HepG2 (cell line): ENCODE results near the gene PSMC4. TPM values are rescaled to one million over a fixed set of nuclear protein-coding genes. Genes with fewer than 3 reads are reported as not detected.

Experiments used
- ATAC-seq: fragments of 200-7000 bp; cut with Tn5 transposase; 3 replicates; pipeline ENCODE4 v1.9.1; 2020; ENCODE audit warnings: mild to moderate bottlenecking, moderate library complexity
- BruUV-seq: library from RNA; stranded (reverse); fragments of 400-500 nt; replicated peaks from 2 replicates; lab custom pipeline; 2021; lab: Mats Ljungman, UMichigan
- CTCF ChIA-PET: fragments of 300-600 bp; formaldehyde crosslinking; extraction: SDS; loops from one replicate; lab custom pipeline; 2021; ENCODE audit warnings: low total read pairs, inconsistent platforms, low intra/inter-chr PET ratio; lab: Yijun Ruan, JAX
- POLR2A ChIA-PET: fragments of 350-600 bp; sonication (Branson Sonifier 250); formaldehyde crosslinking; loops from one replicate; lab custom pipeline; 2020; ENCODE audit warnings: antibody characterized with exemption, inconsistent platforms; lab: Yijun Ruan, JAX
- DNase-seq: peaks from one replicate; pipeline ENCODE4 v3.0.0-alpha.2; 2015; ENCODE audit warnings: low spot score
- FAIRE-seq: peaks from 3 replicates; lab custom pipeline; 2011; peaks lifted over from hg19 to GRCh38; lab: Jason Lieb, UNC
- H2AFZ ChIP-seq: one replicate; pipeline ENCODE4 v1.6.1; 2011; ENCODE audit warnings: low read length, inconsistent platforms
- H3K27ac ChIP-seq: fragments of 300-600 bp; 3 replicates; pipeline ENCODE4 v1.8.0; 2011; ENCODE audit warnings: mixed run types, mild to moderate bottlenecking, mixed read lengths, low read length, inconsistent platforms; ENCODE audit not compliant: insufficient read depth; ENCODE audit errors: extremely low read length
- H3K27me3 ChIP-seq, 2 experiments: fragments of 200-600 bp in 1 of 2; 2 replicates in 1 of 2; 3 replicates in 1 of 2; pipeline versions ENCODE4 v1.6.0 to v1.8.0; 2011; ENCODE audit warnings: low read length in 2 of 2, mild to moderate bottlenecking in 2 of 2, moderate library complexity in 2 of 2, inconsistent platforms in 1 of 2; ENCODE audit not compliant: insufficient read depth in 2 of 2, control insufficient read depth in 1 of 2
- H3K36me3 ChIP-seq, 2 experiments: fragments of 200-600 bp in 1 of 2; replicated peaks in 1 of 2; 2 replicates in 1 of 2; 3 replicates in 1 of 2; pipeline versions ENCODE4 v1.5.1 to v1.8.0; 2011; ENCODE audit warnings: low read length in 2 of 2, inconsistent platforms in 1 of 2; ENCODE audit not compliant: insufficient read depth in 2 of 2, control insufficient read depth in 1 of 2
- H3K4me1 ChIP-seq: 2 replicates; pipeline ENCODE4 v1.5.1; 2012; ENCODE audit warnings: low read length, inconsistent platforms; ENCODE audit not compliant: insufficient read depth
- H3K4me2 ChIP-seq: 2 replicates; pipeline ENCODE4 v1.6.0; 2011; ENCODE audit warnings: low read depth, low read length, inconsistent platforms
- H3K4me3 ChIP-seq, 3 experiments: fragments of 200-600 bp in 1 of 3; sonication (generic), shearing (Covaris generic) in 1 of 3; replicated peaks in 1 of 3; 2 replicates each; pipeline ENCODE4 v1.5.1; 2011 to 2016; ENCODE audit warnings: low read length in 3 of 3, inconsistent platforms in 2 of 3, low read depth in 2 of 3, mild to moderate bottlenecking in 2 of 3, control low read depth in 1 of 3, mixed read lengths in 1 of 3; ENCODE audit not compliant: insufficient read depth in 1 of 3
- H3K79me2 ChIP-seq: one replicate; pipeline ENCODE4 v1.6.1; 2011; ENCODE audit warnings: low read length, inconsistent platforms; ENCODE audit not compliant: insufficient read depth
- H3K9ac ChIP-seq: 2 replicates; pipeline ENCODE4 v1.6.0; 2011; ENCODE audit warnings: mild to moderate bottlenecking, low read depth, low read length, inconsistent platforms; ENCODE audit not compliant: insufficient read depth
- H3K9me3 ChIP-seq: 2 replicates; pipeline ENCODE4 v1.5.1; 2012; ENCODE audit warnings: mild to moderate bottlenecking, low read length
- H4K20me1 ChIP-seq: 2 replicates; pipeline ENCODE4 v1.6.0; 2011; ENCODE audit warnings: inconsistent platforms, mild to moderate bottlenecking, low read length, moderate library complexity; ENCODE audit not compliant: insufficient read depth
- BCL6 ChIP-seq: IDR thresholded peaks from 2 replicates; pipeline ENCODE4 v1.6.1; 2016; ENCODE audit warnings: missing genetic modification reagents, missing compliant biosample characterization
- GATA4 ChIP-seq: sonication (generic); IDR thresholded peaks from 2 replicates; pipeline ENCODE4 v1.6.1; 2016; ENCODE audit warnings: antibody characterized with exemption, low read depth, borderline replicate concordance
- HNF4A ChIP-seq: sonication (generic); formaldehyde crosslinking; IDR thresholded peaks from 2 replicates; pipeline ENCODE4 v1.4.0; 2020; ENCODE audit warnings: missing genetic modification reagents
- TRIM22 ChIP-seq: fragments of 450-650 bp; IDR thresholded peaks from 2 replicates; pipeline ENCODE4 v1.6.1; 2017
- ZBTB38 ChIP-seq: sonication (generic); formaldehyde crosslinking; IDR thresholded peaks from 2 replicates; pipeline ENCODE4 v1.5.1; 2020; ENCODE audit warnings: mild to moderate bottlenecking, missing genetic modification reagents
- ZBTB39 ChIP-seq: sonication (generic); formaldehyde crosslinking; IDR thresholded peaks from 2 replicates; pipeline ENCODE4 v1.5.0; 2020; ENCODE audit warnings: missing genetic modification reagents
- ZNF10 ChIP-seq: sonication (generic); formaldehyde crosslinking; IDR thresholded peaks from 2 replicates; pipeline ENCODE4 v1.4.0; 2020; ENCODE audit warnings: mild to moderate bottlenecking, low read depth, missing genetic modification reagents, borderline replicate concordance
- ZNF121 ChIP-seq: sonication (generic); formaldehyde crosslinking; IDR thresholded peaks from 2 replicates; pipeline ENCODE4 v1.5.0; 2020; ENCODE audit warnings: mild to moderate bottlenecking, missing genetic modification reagents
- ZNF496 ChIP-seq: sonication (generic); formaldehyde crosslinking; IDR thresholded peaks from 2 replicates; pipeline ENCODE4 v1.8.1; 2023; ENCODE audit warnings: mild to moderate bottlenecking, moderate library complexity, missing genetic modification reagents; ENCODE audit not compliant: insufficient replicate concordance
- WGBS: methylation state at CpG from one replicate; pipeline ENCODE4 v1.1.6; 2017; ENCODE audit warnings: low lambda C conversion rate; 5-methylcytosine and 5-hydroxymethylcytosine counted together
- in situ Hi-C: cut with HindIII; loops from 2 replicates; pipeline ENCODE4 v1.10.0; 2017; ENCODE audit warnings: low pct_unique_long_range_greater_than_20kb; ENCODE audit not compliant: extremely low pct_ligation_motif_present
- intact Hi-C: fragments of 100-400 bp; cut with micrococcal nuclease; formaldehyde crosslinking; loops from one replicate; pipeline ENCODE4 v1.10.0; 2022; ENCODE audit not compliant: unreplicated experiment
- polyA plus RNA-seq, 8 experiments: library from polyadenylated mRNA; depleted of rRNA in 3 of 8; stranded (reverse) in 7 of 8; unstranded in 1 of 8; fragments of >200 nt; fragmentation: Illumina TruSeq in 4 of 8; extraction: Trizol in 4 of 8; gene quantifications; 2 replicates each; pipeline versions ENCODE4 v1.2.1 to v1.2.3, GENCODE V29; 2011 to 2016; ENCODE audit warnings: low read depth in 4 of 8, missing spikeins in 1 of 8, mixed read lengths in 1 of 8; ENCODE audit not compliant: insufficient read depth in 1 of 8
- total RNA-seq, 5 experiments: library from RNA; depleted of rRNA; stranded (reverse); fragments of >200 nt; fragmentation: Illumina TruSeq; extraction: Trizol; gene quantifications; 2 replicates each; pipeline ENCODE4 v1.2.3, GENCODE V29; 2016; ENCODE audit warnings: low read depth in 1 of 5
- TF ChIP-seq, protein P1 (sequence below): sonication (generic); formaldehyde crosslinking; conservative IDR thresholded peaks from 2 replicates; pipeline ENCODE4 v1.4.0; 2020; ENCODE audit warnings: mild to moderate bottlenecking, missing genetic modification reagents, moderate library complexity

The PSMC4 gene
- total and polyA plus RNA-seq, 2 of the 13 experiments (the other 11 are each of a cell fraction or from before 2014, with no cell fraction given) = 49.9 to 160 TPM

GRCh38 chr19:39968789-39969188, 2.2 kb upstream of the PSMC4 start:
- WGBS = 97% methylated on average over 15 of the region's 15 CpGs
- Histone ChIP-seq H3K79me2 (peaks cover 21% of the 10 kb centered on the region), H2AFZ (no peak overlapping the region), H3K4me3 (no peak overlapping the region), H3K9ac (no peak overlapping the region), H4K20me1 (no peaks in the 10 kb centered on the region), H3K9me3 (no peaks in the 10 kb centered on the region), H3K4me1 (peaks cover 34% of the 10 kb centered on the region), H3K4me2 (no peak overlapping the region), H3K27me3 (no peaks in the 10 kb centered on the region; a peak in 1 of 5 replicates), H3K27ac (no peak overlapping the region), H3K36me3 (peaks cover 3 to 12% of the 10 kb centered on the region in 2 experiments; a peak in 4 of 5 replicates)
- no peak for DNase-seq
- no peak for FAIRE-seq
- intact Hi-C loops (no loop called here), in situ Hi-C loops (no loop called here)
- CTCF ChIA-PET = no interaction called here
- BruUV-seq = no TSS peak
- no peak for ATAC-seq
- TF ChIP-seq ZBTB39 (CRISPR knock-in tag) (no peak), ZBTB38 (CRISPR knock-in tag) (peak; percentile 91; the same call in 1 of the 2 replicates)
- POLR2A ChIA-PET = interaction anchor here (2.8 kb wide), 1 partner anchor 28 kb away, joined by 24 read pairs; the partner anchor contains the start of gene ZNF546

GRCh38 chr19:39969266-39969665, 1.7 kb upstream of the PSMC4 start:
- POLR2A ChIA-PET = interaction anchor here (1.8 to 2.8 kb wide), 3 partner anchors 10 to 123 kb away, joined by 10 to 24 read pairs (median 16); partner anchors contain the start of genes FBL and ZNF546
- intact Hi-C loops = no loop called here
- TF ChIP-seq BCL6 (CRISPR knock-in tag) (no peak), ZNF10 (CRISPR knock-in tag) (no peak), ZNF496 (CRISPR knock-in tag) (no peak), TRIM22 (no peak), GATA4 (no peak), ZNF121 (CRISPR knock-in tag) (peak; percentile 22; the same call in 1 of the 2 replicates), HNF4A (CRISPR knock-in tag) (peak; percentile 26; the same call in 1 of the 2 replicates)
- TF ChIP-seq, protein P1, sequence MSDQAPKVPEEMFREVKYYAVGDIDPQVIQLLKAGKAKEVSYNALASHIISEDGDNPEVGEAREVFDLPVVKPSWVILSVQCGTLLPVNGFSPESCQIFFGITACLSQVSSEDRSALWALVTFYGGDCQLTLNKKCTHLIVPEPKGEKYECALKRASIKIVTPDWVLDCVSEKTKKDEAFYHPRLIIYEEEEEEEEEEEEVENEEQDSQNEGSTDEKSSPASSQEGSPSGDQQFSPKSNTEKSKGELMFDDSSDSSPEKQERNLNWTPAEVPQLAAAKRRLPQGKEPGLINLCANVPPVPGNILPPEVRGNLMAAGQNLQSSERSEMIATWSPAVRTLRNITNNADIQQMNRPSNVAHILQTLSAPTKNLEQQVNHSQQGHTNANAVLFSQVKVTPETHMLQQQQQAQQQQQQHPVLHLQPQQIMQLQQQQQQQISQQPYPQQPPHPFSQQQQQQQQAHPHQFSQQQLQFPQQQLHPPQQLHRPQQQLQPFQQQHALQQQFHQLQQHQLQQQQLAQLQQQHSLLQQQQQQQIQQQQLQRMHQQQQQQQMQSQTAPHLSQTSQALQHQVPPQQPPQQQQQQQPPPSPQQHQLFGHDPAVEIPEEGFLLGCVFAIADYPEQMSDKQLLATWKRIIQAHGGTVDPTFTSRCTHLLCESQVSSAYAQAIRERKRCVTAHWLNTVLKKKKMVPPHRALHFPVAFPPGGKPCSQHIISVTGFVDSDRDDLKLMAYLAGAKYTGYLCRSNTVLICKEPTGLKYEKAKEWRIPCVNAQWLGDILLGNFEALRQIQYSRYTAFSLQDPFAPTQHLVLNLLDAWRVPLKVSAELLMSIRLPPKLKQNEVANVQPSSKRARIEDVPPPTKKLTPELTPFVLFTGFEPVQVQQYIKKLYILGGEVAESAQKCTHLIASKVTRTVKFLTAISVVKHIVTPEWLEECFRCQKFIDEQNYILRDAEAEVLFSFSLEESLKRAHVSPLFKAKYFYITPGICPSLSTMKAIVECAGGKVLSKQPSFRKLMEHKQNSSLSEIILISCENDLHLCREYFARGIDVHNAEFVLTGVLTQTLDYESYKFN (CRISPR knock-in tag) = 0 out of 2 replicates have a peak, but pooled peaks have one; percentile 15

More at GRCh38 chr19:39969266-39969665, 1.7 kb upstream of the PSMC4 start:
- no TSS peak for BruUV-seq
- Histone ChIP-seq H3K4me2 (peak overlapping the region; percentile 18; the same call in 1 of the 2 replicates), H3K4me3 (no peak overlapping the region), H2AFZ (no peak overlapping the region), H3K27ac (peak overlapping the region; percentile 76), H3K27me3 (no peaks in the 10 kb centered on the region; a peak in 1 of 5 replicates), H3K79me2 (peaks cover 21% of the 10 kb centered on the region), H3K36me3 (peaks cover 6 to 16% of the 10 kb centered on the region in 2 experiments), H3K9me3 (no peaks in the 10 kb centered on the region), H3K4me1 (peaks cover 34% of the 10 kb centered on the region), H4K20me1 (no peaks in the 10 kb centered on the region), H3K9ac (peak overlapping the region; percentile 17; the same call in 1 of the 2 replicates)
- ATAC-seq (no peak), DNase-seq (peak; percentile 14), FAIRE-seq (peak; percentile 62)
- WGBS = 70% methylated on average over 6 of the region's 6 CpGs
- in situ Hi-C loops = no loop called here
- CTCF ChIA-PET = no interaction called here
